Right renal pelvis (tissue), 4 donors: ENCODE results near the gene DTD2. TPM values are rescaled to one million over a fixed set of nuclear protein-coding genes. Genes with fewer than 3 reads are reported as not detected.
"Not testable (repeated sequence)": the region's sequence is repeated elsewhere in the genome, so short reads cannot be mapped to it uniquely, and the experiment has no call there.

Experiments
- DNase-seq, 4 donors: peaks; one replicate each; pipeline ENCODE4 v3.0.0-alpha.2; 2013; ENCODE audit warnings: low read depth in 4 of 4, low spot score in 3 of 4, missing footprints in 1 of 4
- polyA plus RNA-seq, 4 donors: library from polyadenylated mRNA; unstranded; fragments of 120-200 nt; gene quantifications; one replicate each; pipeline ENCODE4 v1.2.1, GENCODE V29; 2013; ENCODE audit not compliant: insufficient read length in 4 of 4

Gene DTD2
- polyA plus RNA-seq: 10 to 100 TPM; 17.4 to 20.7 (median 19.6) TPM

DNA sequence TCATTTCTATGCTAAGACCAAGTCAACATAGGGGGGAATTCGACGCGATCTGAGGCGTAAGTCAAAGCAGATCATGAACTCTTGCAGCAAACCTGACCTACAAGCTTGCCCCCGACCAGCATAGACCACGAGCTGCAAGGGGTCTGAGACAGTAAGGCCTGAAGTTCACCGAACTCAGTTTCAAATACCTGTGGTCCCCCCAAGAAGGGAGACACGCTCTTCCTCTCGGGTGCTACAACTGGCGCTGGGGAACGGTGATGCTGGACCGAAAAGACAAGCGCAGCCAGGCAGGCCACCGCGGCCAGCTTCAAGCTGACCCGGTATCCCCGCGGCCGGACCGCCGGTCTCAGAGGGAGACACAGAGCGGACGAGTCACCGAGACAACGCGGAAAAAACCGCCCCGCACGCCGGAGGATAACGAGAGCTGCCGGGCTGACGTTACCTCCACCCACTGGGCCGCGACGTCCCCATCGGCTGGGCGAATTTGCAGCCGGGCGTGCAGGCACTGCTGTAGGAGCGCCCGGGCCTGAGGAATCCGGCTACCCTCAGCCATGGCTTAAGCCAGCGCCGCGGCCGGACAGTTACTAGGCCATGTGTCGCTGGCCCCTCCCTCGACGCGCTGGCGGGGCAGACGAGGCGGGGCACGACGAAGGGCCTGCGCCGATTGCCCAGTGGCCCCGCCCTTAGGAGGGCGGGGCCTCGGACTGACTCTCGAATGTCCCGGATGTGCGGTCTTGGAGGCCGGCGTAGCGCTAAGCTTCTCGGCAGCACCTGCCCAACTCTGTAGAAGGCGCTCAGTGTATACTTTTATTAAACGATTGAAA, at the start of gene DTD2:
Gene DTD2 (minus strand): TSS at position 666 of the 824 bp plus-strand sequence. CDS start 113 bp downstream, at position 553.
- DNase-seq: peak; percentile 92 to 97 (median 96)

DNA sequence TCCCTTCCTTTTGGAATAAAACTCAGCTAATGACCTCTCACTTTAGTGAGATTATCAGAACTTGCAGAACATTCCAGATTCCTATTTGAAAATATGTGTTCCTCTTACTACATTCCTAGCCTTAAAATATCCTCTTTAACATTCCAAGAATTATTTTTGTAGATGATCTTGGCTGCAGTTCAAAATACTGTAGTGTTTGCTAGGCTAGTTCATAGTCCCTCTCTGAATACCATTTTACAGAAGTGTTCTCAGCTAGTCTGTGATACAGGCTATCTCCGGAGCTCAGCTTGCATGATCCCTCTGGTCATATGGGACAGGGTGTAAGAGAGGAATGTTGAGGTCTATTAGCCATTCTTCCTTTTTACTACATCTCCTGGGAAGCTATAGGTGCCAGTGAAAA, 48.1 kb upstream of the DTD2 start:
- DNase-seq: no peak

DNA sequence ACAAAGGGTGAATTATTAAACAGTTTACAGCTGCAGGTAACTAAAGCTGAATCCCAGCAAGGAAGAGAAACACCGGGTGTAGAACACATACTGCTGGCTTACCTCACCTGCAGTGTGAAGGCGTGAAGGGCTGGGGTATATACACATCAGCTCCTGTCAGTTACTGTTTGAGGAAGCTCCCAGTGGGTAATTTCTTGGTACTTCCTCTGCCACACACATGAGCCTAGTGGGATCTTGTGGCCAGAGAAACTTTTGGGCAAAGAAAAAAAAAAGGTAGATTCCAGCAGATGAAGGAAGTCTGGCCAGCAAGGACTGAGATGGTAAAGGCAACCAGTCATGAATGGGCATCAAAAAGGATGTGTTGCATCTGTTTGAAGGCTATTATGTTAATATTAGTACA, 44.6 kb upstream of the DTD2 start:
- no peak for DNase-seq

DNA sequence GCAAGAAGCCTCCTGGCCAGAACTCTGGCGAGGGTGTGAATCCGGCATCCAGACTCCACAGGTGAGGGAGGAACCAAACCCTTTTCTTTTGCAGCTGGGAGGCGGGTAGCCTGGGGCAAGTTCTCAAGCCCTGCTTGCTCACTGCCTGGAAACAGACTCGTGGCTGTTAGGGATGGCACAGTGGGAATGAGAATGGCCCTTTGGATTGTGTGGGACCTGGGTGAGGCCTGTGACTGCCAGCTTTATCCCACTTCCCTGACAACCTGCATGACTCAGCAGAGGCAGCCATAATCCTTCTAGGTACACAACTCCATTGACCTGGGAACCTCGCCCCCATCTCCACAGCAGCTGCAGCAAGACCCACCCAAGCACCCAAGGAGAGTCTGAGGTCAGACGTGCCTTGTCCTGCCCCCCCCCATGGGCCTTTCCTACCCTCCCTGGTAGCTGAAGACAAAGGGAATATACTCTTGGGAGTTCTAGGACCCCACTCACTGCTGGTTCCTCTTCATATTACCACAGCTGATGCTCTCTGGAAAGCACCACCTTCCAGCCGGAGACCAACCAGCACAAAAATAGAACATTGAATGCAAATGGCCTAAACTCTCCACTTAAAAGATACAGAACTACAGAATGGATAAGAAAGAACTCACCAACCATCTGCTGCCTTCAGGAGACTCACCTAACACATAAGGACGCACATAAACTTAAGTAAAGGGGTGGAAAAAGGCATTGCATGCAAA, 35.6 kb upstream of the DTD2 start:
- no peak for DNase-seq

DNA sequence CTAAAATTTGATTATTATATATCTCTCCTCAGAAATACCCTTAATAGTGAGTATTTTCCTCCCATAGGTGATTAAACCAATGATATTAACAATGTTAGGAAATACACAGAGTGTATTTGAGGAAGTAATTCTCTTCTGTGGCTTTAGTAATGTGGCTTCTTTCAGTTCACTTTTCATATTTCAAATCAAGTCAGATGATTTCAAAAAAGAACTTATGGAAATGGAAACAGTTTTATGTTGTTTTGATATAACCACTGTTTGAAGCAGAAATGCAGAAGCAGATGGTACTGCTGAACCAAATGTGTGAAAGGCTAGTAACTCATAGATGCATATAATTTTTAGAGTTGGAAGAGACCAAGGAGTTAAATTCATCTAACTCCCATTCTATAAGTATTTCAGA, 32.4 kb upstream of the DTD2 start:
- no peak for DNase-seq

DNA sequence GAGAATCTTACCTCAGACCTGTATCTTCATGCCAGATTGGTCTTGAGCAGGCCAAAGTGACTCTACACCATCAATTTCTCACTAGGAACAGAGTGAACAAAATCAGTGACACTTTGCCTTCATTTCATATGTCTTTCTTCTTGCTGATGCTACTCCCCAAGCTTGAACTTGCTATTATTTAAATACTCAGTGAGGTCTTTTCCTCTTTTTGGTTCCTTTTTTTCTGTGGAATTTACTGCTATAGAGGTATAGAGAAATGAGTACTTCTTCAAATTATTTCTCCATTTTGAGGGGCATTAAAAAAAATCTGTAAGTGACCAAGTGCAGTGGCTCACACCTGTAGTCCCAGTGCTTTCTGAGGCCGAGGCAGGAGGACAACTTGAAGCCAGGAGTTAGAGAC, 30.6 kb upstream of the DTD2 start, which contains the start of gene GPR33:
Gene GPR33 (minus strand): TSS at position 154 of the 400 bp plus-strand sequence. CDS start 4,074 bp downstream, outside the sequence.
- no peak for DNase-seq

DNA sequence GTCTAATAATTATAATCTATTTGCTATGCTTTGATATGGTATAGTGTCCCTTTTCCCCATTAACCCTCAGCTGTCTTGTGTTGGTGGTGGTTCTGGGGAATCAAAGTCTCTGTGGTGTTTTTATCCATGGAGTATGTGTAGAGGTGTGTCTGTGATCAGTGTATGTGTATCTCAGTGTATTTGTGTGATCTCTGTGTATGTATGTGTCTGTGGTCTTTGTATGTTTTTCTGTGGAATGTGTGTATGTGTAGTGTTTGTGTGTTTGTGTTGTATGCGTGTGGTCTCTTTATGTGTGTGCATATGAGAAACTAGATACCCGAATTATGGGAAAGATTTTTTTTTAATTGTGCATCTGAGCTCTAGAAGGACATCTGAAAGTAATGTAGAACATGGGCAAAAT, 29.5 kb upstream of the DTD2 start:
- DNase-seq: no peak

DNA sequence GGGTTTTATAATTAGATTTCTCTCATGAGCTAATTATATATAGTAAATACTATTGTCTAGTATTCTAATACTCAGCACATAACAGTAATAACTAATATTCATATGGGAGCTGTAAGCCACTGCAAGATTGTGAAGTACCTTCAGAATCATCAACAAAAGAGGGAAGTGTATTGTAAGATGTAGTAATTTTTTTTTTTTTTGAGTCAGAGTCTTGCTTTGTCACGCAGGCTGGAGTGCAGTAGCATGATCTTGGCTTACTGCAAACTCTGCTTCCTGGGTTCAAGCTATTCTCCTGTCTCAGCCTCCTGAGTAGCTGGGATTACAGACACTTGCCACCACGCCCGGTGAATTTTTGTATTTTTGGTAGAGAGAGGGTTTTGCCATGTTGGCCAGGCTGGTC, 27.4 kb upstream of the DTD2 start:
- no peak for DNase-seq

DNA sequence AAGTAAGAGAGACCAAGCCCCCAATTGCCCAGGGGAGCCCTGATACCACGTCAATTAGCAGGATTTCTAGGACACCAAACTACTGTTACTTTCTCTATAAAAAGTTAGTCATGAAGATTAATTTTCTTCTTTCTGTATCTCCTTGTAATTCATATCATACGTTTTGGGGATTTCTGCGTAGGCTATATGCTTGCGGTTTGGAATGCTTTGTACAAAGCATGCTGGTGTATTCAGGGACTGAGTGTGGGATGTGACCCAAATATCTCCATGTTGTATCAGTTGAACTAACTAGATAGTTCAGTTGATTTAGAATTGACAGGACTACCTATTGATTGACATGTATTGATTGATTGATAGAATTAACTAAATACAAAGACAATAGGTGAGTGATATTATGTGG, 22.9 kb upstream of the DTD2 start:
- DNase-seq: no peak

DNA sequence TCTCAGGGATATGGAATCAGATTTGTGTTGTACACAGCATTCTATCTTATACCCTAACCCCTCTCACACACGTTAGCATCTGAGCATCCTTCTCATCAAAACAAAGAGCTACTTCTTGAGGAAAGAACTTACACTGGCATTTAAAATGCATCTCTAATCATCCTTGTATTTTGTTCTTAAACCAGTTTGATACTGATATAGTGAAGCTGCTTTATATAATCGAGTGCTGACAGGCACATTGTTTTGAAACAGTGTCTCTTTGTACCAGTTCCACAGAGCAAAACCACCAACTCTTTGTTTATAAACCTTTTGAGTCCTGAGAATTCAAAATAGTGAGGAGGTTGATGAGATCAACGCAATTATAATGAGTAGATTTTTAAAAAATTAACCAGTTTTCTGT, 21.7 kb upstream of the DTD2 start:
- no peak for DNase-seq

DNA sequence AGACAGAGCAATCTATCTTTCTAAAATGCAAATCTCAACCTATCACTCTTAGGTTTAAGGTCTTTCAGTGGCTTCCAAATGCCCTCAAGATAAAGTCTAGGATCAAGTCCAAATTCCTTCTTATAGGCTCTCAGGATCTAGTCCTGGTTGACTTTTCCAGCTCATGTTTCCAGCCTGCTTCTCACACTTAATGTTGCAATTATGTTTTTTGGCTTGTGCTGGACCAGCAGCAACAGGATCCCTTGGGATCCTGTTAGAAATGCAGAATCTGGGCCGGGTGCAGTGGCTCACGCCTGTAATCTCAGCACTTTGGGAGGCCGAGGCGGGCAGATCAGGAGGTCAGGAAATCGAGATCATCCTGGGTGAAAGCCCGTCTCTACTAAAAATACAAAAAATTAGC, 19.9 kb upstream of the DTD2 start:
- DNase-seq: no peak

DNA sequence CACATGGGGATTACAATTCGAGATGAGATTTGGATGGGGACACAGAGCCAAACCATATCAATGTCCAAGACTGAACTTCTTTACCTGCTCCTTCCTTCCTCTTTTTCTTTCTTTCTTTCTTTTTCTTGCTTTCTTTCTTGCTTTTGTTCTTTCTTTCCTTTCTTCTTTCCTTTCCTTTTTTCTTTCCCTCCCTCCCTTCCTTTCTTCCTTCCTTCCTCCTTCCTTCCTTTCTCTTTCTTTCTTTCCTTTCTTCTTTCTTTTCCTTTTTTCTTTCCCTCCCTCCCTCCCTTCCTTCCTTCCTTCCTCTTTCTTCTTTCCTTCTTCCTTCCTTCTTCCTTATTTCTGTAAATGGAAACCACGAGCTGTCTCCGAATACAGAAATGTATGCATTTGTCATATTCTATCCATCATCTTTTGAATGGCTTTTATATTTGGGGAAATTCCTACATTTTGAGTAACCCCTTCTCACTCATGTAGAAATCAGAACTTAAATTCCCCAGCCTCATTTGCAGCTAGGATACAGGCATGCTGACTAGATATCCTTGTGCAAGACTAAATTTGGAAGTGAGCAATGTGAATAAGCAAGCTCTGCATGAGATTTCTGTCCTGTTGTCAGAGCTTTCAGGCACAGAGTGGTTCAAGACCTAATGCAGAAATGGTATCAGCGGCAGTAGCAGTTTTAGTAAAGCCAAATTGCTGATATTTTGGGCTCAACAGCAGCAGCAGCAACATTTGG, 19.0 kb upstream of the DTD2 start:
- DNase-seq: no peak

DNA sequence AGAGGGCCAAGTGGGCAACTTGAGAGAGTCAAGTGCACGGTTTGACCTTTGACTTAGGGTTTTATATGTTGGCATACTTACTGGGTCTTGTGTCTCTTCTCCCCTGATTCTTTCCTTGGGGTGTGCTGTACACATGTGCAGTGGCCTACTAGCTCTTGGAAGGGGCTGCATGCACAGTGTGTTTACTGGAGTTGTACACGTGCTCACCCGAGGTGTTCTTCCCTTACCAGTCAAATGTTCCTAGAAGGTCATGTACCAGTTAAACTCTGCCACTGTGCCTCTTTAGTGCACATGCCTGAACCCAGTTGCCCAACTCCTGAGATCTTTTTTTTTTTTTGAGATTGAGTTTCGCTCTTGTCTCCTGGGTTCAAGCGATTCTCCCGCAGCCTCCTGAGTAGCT, 9.2 kb upstream of the DTD2 start:
- DNase-seq: no peak

DNA sequence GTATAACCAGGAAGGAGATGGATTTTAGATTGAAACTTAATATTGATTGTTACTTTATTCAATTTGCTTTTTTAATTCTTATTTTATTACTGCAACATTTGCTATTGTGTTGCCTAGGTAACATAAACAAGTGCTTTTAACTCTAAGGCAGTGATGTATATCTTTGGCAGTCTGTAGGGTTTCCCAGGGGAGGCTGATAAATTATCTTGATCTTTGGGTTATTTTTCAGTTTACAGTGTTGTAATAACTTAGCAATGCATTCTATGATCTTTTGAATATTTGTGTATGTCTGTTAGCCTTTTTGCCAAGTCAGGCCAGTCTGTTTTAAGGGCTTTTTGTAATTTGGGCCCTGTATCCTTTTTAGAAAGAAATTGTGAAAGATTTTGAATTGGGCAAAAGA, 7.8 kb upstream of the DTD2 start:
- no peak for DNase-seq

DNA sequence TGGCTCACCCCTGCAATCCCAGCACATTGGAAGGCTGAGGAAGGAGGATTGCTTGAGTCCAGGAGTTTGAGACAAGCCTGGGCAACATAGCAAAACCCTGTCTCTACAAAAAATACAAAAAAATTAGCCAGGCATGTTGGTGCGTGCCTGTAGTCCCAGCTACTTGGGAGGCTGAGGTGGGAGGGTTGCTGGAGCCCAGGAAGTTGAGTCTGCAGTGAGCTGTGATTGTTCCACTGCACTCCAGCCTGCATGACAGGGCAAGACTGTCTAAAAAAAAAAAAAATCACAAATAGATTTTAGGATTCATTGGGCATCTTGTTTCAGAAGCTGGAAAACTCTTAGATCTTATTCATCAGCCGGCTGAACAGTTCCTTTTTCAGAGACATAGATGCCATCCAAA, 5.1 kb upstream of the DTD2 start:
- not testable (repeated sequence) for DNase-seq

DNA sequence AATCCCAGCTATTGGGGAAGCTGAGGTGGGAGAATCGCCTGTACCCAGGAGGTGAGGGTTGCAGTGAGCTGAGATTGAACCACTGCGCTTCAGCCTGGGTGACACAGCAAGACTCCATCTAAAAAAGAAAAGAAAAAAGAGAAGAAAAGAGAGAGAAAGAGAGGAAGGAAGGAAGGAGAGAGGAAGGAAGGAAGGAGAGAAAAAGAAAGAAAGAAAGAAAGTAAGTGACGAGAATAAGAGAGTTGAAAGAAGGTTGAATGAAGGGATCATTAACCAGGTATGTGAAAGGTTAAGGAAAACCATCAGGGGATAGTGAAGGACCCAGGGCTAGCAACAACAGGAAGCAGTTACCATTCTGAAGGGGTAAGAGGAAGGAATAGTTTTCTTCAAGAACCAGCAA, 4.2 kb upstream of the DTD2 start:
- DNase-seq: no peak

DNA sequence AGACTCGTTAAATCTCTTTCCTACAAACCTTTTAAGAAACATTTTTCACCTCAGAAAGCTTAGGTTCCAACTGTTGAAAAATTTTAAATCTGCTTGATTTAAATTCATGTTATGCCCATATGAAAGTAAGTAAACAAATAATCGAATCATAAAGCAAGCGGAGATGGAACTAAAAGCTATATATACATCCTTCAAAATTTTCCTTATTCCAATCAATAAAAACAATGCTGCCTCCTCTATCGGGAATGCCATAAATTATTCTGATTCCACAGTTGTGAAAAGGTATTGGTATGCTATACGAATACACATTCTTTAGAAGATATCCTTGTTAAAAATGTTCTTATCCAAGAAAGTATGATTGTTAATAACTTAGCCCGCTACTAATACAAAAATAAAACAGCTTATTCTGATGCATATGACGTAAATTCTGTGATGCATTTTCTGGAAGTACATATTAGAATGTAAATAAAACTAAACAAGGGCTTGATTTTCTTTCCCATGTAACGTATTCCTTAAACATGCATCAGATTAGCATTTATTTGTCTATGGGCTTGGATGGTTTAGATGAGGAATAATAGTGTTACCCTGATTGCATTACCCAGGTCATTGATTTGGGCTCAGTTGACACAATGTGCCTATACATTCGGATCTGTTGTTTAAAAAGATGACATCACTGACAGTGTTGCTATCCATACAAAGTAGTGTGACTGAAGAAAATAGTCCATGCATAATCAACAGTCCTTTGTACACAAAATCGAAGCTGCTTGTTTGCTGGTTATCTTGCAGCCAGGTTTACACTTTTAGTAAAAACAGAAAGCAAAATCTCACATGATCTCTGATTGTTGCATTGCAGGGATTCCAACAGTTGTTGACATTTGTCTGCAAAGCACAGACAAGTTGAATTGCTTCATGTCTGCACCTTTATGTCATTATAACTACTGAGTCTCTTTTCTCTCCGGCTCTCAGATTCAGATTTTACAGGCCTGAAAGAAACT, 656 bp upstream of the DTD2 start:
- DNase-seq: no peak

DNA sequence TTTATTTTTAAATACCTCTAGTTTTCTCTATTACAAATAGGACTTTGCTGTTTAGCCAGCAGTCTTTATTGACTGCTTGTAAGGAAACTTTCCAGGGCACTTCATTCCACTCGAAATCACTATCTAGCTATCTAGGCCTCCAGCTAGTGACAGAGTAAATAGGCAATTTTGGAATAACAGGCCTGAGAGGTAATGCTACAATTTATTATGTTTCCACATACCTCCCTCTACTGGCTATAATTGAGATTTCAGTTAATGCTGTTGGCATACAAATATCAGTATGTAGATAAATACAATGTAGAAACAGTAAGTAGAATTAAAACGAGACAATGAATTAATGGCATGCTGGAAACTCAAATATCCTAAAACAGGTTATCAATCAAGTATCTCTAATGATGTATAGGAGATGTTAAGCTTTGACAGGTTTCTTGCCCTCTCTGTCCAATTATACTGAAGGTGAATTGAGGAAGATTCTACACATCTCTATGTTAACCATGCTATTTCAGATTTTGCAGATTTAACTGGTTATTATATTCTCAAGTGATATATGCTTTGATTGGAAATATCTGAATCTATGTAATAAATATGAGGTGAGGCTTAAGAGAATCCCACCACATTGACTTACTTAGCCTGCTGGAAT, 7.2 kb downstream of the DTD2 start:
- DNase-seq: no peak

DNA sequence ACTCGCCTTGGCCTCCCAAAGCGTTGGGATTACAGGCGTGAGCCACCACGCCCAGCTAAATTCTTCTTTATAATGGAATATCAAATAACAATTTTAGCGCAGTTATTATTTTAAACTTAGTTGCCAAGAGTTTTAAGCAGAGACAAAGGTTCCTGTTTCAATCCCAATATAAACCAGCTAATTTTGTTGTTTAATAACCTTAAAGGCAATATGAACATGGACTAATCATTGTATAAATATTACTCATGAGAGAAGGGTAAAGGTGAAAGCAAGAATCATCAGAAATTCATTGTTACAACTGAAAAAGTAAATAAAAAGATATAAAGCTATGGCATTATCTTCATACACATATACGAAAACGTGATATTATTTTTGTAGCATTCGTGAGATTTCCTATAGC, 8.2 kb downstream of the DTD2 start:
- DNase-seq: no peak

DNA sequence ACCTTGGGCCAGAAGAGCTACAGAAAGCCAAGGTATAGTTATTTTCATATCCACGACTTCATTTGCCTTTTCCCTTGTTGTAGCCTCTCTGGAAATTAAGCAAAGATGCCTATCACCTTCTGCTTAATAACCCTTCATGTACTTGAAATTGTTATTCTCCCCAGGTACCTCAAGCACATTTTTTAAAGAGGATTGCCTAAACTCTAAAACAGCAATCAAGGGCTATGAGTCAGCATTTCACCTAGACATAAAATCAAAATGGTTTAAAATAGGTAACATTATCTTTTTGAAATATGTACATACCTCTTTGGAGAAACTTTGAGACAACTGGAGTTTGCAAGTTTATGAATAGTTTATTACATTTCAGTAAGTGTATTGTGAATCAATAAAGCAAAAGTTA, 11.6 kb downstream of the DTD2 start:
- DNase-seq: no peak
